Amniotic stem cell (primary cell): Measurements from ENCODE around the gene OXNAD1.

Experiments
- DNase-seq: peaks from one replicate; lab custom pipeline; 2025; lab: John Stamatoyannopoulos, UW

The OXNAD1 gene

DNA sequence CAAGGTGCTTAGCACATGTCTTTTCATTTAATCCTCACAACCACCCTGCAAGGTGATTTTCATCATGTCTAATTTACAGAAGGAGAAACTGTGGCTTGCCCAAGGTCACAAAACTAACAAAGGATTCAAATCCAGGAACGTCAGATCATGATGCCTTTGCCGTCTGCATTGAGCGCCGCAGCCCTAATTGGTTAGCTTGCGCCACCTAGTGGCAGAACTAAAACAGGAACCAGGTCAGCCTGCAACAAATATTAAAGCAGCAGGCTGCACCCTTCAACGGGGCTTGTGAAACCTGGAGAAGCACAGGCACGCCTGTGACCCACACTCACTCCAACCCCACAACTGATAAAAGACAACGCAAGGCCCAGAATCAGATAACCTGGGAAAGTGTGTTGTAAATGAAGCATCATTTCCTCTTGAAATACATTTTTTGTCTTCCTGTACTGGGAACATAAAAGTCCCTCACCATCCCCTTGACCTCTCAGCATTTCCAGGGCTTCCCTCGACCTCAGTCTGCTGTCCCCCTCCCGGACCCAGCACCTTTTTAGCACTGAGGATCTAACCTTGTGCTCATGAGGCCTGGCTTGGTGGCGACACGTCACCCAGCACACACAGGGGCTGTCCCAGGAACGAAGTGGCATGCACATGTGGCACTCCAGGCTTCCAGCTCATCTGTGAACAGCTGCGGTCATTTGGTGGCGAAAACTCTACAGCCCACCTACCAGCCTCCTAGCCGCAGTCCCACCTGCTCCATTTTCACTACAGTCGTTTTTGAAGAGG, 17.5 kb upstream of the OXNAD1 start:
- peak; percentile 71 for DNase-seq

DNA sequence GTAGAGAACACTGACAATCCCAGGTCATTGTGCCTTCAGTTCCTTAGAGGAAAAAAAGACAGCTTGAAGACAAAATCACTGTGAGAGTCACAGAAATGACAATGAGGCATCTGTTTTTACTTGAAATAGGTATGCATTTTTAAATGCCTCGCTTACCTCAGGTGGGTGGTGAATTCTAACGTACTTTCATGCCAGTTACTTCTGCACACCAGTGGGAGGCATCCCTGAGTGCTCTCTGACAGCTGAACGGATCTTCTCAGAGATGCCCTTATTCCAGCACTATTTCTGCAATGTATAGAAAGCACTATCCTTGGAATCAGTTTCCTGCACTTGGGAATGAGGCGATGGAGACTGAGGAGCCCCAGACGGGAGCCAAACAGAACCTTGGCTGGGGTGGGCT, 16.5 kb upstream of the OXNAD1 start:
- no peak for DNase-seq

DNA sequence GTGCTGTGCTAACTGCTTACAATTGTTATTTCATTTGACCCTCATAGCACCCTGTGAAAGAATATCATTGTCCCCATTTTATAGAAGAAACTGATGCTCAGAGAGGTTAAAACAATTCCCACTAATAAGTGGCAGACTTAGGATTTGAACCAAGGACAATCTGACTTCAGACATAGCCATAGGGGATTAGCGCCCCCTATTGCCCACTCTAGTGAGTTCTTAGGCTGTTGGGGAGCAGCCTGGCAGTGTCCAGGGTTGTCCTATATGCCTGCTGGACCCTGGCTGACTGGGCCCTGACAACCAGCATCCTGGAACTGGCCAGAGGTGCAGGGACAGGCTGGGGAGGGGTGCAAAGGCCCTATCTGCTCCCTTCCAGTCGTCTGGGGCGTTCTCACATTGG, 15.7 kb upstream of the OXNAD1 start:
- peak; percentile 4 for DNase-seq

DNA sequence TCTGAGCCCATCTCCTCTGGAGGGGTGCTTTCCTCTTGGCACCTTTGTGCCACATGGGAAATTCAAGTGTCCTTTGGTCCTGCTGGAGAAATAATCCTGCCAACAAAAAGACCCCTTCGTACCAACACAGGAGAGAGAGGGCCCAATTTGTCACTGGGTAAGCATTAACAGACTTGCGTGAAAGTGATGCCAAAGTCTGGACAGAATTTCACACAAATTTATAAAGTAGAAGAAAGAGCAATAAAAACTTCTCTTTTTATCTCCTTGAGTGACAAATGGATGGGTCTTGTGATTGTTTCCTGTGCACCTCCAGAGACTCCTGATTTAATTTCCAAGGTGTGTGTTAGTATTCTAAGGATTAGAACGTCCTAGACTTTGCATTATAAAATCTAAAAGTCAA, 15.1 kb upstream of the OXNAD1 start:
- DNase-seq, result no peak

GRCh38 chr3:16251316-16252085, 13.5 kb upstream of the OXNAD1 start:
- no peak for DNase-seq

GRCh38 chr3:16252243-16252978, 12.6 kb upstream of the OXNAD1 start:
- no peak for DNase-seq

GRCh38 chr3:16252988-16253387, 12.0 kb upstream of the OXNAD1 start:
- DNase-seq, result no peak

DNA sequence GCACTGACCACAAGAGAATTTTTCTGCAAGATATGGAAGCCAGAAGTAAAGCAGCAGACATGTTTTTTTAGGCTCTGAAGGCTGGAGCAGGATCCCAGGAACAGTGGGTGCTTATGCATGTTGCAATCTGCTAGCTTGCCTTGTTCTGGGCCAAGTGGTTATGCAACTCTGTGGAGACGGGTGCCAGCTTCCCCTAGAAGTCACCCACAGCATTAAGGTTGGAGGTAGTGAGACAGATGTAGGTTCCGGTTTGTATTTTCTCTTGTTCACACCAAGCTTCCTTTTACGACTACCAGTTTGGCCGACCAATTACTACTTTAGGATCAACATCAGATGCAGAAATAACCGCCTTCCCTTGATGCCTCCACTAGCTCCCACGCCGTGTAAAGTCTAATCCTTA, 11.4 kb upstream of the OXNAD1 start:
- DNase-seq, result no peak

- no peak for DNase-seq
Measured at GRCh38 chr3:16254916-16255315, 10.1 kb upstream of the OXNAD1 start.

DNA sequence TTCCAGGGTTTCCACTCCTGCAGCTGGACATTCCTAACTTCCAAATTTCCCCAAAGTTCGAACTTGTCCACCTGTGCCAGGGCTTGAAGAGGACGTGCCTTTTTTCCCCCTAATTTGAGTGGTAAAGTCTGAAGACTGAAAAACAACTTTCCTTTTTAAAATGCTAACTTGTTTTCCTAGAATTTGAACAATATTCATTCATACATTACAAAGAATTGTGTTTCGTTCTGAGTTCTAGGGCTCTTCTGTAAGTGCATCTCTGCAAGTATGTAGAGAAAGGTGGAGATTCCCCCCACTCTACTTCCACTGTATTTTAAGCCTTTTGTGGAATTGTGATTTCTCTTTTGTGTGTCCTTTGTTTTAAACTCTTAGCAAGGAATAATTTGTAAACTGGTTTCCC, 9.7 kb upstream of the OXNAD1 start:
- no peak for DNase-seq

GRCh38 chr3:16255726-16256125, 9.3 kb upstream of the OXNAD1 start:
- no peak for DNase-seq

- DNase-seq, result no peak
Measured at GRCh38 chr3:16257309-16257708, 7.7 kb upstream of the OXNAD1 start.

GRCh38 chr3:16258177-16258576, 6.8 kb upstream of the OXNAD1 start:
- DNase-seq, result no peak

DNA sequence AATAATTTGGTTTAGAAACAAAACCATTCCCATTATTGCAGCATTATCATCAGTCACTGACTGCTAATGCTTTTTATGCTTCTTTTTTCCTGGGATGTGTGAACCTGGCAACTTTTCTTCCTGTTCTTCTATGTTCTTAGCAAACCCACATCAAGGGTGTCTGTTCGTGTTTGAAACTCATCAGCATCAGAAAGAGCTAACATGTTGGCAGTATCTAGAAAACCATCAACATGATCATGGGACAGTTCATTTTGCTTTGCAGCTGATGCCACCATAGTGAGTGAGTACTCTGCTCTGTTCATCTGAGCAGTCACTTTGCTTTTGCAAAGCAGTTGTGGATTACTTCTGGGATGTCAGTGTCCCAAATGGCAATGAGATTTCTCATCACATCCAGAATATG, 6.1 kb upstream of the OXNAD1 start:
- DNase-seq, result no peak

- no peak for DNase-seq
Measured at GRCh38 chr3:16260046-16260445, 5.0 kb upstream of the OXNAD1 start.

DNA sequence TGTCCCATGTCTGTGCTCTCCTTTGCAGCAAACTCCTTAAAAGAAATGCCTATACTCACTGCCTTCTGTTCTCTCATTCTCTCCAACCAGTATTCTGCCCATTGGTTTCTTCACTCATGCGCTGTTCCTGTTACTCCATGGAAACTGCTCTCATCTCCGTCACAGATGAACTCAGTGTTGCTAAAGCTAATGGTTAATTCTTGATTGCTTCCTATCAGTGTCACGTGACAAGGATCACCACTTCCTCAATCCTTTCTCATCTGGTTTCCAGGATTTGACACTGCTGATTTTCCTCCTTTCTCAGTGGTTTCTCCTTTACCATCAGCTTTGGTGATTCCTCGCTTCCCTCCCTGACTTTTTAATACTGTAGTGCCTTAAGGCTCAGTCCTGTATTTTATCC, 2.8 kb upstream of the OXNAD1 start:
- no peak for DNase-seq

DNA sequence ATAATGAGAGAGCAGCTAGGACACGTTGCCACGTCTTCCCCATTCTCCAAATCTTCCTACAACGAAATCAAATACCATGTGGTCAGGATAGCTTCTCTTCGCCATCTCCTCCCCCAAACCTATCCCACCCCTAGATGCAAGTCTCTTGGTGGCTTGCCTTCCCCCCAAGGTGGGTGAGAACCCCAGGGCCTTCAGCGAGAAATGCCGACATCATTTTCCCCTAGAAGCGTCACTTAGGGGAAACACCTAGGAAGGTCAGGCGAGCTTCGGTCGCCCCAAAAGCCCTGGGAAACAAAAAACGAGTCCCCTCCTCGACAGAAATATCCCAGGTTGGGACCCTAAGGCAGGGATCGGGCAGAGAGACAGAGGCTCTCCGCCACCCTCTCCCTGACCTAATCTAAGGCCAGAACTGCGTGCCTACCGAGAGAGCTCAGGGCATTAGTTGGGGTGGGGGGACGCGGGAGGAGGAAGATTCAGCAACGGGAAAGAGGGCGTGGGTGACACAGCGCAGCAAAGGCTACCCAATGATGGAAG, 771 bp upstream of the OXNAD1 start:
- no peak for DNase-seq

DNA sequence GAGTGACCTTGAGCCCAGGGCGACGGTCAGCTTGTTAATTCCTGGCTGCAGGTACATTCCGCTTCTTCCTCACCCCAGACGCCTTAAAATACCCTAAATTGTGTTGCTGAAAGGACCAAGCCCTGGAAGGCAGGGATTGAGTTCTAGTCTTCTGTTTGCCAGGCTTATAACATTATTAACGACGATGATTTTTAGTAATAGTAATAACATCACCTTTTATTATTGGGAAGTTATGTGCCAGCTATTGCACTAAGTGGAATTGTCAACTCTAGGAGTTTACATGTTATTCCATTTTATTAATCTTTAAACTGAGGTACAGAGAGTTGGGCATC, 409 bp downstream of the OXNAD1 start:
- no peak for DNase-seq

GRCh38 chr3:16266714-16267113, 1.7 kb downstream of the OXNAD1 start:
- DNase-seq, result no peak

DNA sequence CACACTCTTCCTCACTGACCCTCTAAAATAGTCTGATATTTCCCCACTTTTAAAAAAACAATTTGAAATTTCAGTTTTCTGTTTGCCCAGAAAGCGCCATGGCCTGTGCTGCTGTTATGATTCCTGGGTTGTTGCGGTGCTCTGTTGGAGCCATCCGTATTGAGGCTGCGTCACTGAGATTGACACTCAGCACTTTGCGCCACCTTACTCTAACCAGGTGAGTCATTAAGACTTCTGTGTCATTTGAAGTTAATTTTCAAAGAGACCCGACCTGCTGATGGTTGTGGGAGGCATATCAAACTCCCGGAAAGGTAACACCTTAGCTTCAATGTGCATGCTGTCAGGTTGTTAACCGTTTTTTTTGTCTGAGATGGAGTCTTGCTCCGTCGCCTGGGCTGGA, 5.8 kb downstream of the OXNAD1 start:
- DNase-seq, result no peak

DNA sequence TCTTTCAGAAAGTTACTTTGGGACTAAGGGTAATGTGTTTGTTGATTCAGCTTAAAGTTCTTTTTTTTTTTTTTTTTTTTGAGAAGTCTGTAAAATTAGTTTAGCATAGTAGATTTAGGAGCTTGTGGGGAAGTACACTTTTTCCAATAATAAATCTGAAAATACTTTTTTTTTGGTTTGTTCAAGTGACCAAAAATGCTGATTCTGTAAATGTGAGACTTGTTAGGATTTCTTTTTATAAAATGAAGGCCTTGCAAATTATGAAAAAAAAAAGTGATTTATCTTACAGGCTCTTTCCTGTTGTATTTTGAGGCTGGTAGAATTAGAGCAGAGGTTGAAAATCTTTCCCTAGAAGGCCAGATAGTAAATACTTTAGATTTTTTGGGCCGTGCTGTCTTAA, 7.6 kb downstream of the OXNAD1 start:
- no peak for DNase-seq

DNA sequence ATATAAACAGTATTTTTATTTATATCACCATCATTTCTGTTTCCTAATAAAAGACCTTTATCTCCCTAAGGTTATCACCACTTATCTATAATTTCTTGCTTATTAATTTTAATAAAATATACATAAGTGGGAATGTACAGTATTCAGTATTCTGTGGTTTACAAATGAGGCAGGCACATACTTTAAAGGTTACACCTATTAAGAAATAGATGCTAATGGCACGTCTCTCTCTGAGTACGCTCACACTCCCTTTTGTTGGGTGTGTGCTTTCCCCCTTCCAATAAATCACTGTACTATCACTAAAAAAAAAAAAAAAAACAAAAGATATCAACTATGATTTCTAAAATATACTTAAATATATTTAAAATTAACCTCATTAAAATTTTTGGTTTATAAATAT, 8.9 kb downstream of the OXNAD1 start:
- DNase-seq, result no peak

DNA sequence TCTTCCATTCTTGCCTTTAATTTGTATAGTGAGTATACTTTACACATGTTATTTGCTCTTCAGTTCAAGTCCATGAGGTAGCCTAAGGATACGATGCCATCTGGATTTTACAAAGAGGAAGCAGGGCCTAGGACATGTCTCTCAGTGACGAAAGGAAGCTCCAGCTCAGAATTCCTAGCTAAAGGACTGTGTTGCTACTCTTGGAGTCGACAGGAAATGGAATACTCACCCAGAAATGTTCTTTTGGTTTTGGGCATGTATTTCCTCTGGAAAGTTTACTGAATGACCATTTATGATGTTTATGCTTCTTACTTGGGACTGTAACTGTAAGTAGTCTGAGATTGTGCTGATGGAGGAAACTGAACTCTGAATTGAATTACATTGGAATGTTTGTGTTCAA, 12.5 kb downstream of the OXNAD1 start:
- DNase-seq, result no peak
